Ureter (tissue), 1 donor: ENCODE data around the gene KIAA1328. TPM values are rescaled to one million over a fixed set of nuclear protein-coding genes. Genes with fewer than 3 reads are reported as not detected.
"Not testable (repeated sequence)": the region's sequence is repeated elsewhere in the genome, so short reads cannot be mapped to it uniquely, and the experiment has no call there.

Experiments
- DNase-seq: peaks from one replicate; pipeline ENCODE4 v3.0.0-alpha.2; 2020; ENCODE audit warnings: low spot score
- total RNA-seq: library from RNA; stranded (reverse); gene quantifications from one replicate; pipeline ENCODE4 v1.2.4, GENCODE V29; 2023
- donor health status: DM: yes; HTN: yes; CAD: no.

Gene KIAA1328
- total RNA-seq, 1 donor from 2014 or later = 19.0 TPM

DNA sequence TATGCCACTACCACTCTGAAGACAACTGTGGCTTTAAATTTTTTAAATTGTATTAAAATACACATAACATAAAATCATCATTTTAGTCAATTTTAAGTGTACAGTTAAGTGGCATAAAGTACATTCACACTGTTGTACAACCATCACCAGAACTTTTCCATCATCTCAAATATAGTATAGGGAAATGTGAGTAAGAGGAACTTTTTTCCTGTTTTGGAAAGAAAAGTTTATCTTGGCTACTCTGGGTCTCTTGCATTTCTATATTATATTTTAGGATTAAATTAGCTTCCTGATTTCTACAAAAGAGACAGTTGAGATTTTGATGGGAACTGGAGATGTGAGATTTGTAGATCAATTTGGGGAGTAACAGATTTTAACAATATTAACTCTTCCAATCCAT lies 3.4 kb upstream of the KIAA1328 start:
- no peak for DNase-seq

DNA sequence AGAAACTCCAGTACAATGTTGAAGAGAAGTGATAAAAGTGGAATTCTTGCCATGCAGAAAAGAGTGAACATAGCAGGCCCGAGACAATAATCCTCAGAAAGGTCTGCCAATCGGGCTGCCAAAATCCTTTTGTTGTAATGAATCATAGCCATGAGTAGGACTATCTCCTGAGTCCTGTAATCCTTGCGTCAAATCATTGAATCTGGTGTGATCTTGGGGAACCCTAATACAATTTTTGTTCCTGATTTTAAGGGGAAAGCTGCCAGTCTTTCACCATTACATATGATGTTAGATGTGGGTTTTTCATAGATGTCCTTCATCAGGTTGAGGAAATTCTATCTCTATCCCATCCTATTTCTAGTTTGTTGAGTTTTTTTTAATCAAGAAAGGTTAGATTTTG lies 2.4 kb upstream of the KIAA1328 start:
- no peak for DNase-seq

DNA sequence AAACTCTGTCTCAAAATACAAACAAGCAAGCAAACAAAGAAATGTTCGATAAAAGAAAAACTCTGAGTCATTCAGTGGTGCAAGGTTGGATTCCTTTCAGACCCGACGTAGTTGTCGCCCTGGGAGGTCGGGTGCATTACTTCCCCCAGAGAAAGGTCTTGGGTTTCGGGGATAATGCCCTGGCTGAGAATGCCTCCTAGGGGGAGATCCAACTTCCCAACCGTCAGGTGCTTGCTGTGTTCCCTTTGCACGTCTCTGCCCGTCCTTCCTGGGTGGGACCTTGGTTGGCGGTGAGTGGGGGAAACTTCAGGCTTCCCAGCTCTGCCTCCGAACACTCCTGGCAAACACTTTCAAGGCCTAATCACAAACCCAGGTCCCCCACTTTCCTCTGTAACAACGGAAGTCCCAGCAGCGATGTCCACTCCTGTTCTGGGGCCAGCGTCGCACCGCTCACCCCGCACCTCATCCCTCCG lies 734 bp upstream of the KIAA1328 start:
- DNase-seq = peak; percentile 50

DNA sequence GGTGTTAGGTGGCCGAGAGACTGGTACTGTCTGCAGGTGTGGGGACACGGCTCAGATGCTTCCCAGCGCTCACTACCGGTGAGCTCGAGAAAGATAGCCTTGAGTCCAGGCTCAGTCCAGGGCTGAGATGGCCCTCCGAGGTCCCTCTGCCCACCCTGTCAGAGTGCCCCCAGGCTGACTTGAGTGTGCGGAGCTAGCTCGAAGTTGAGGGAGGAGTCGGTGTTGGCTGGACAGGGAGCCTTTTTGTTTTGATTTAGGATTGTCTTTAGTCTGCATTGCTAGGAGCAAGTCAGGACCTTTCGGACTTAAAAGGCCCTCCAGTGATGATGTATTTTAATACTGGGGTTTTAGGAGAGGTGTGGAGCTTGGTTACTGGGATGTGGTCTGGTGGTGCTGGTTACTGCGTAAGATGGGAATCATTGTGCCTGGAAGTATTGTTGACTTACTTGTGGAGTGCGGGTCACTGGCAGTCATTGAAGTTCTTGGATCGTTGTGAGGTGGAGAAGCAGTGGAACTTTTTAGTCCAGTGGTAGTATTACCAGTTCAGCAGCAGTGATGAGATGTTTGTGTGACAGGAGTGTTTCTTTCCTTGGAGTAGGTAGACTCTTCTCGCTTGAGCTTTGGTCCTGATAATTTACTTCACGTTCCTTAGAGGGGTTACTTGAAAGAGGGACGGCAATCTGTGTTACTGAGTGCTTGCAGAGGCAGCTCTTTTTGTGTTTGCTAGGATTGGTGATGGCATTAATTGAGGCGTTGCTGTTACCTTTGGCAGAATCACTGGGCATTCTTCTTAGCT lies 633 bp downstream of the KIAA1328 start:
- DNase-seq = peak; percentile 45

DNA sequence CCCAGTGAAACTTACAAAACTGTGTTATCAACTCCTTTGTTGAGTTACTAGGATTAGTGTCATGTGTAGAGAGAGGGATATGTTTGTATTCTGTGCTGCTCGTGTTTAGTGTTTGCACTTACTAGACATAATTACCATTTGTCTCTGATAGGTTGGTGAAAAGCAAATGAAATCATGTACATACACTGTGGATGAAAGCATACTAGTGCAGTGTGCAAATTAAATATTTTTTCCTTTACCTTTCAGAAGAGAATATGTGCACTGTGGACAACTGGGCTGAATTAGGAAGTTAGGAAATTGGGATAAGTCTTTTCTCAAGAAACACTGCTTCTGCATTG lies 1.2 kb downstream of the KIAA1328 start:
- DNase-seq = no peak

DNA sequence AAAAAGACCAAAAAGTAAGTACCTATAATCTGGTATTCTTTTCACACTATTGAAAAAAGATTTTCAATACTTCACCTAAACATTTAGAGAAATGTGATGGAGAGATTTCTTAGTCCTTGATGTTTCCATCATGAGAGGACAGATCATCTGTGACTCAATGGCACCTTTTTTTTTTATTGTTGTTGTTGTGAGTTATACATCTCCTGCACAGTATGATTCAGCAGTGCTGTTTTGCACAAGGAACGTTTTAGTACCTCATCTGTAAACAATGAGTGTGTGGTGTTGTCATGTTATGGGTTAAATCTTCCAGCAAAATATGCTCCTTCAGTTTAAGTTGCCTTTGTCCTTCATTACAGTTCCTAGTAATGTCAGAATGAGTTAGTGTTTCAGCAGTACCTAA lies 2.2 kb downstream of the KIAA1328 start:
- DNase-seq = no peak

DNA sequence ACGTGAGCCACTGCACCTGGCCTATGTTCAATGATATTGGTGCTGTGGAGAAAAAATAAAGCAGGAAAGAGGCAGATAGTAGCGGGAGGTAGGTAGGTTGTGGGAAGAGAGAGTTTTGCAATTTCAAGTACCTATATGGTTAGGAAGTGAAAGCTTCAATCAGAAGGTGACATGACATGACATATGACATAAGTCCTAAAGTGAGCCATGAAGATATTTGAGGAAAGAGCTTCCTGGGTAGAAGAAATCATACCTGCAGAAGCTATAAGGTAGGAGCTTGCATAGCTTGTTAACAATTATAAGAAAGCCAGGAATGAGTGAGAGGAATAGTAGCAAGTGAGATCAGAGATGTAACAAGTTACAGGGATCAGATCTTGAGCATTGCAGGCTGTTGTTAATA lies 4.2 kb downstream of the KIAA1328 start:
- no peak for DNase-seq

DNA sequence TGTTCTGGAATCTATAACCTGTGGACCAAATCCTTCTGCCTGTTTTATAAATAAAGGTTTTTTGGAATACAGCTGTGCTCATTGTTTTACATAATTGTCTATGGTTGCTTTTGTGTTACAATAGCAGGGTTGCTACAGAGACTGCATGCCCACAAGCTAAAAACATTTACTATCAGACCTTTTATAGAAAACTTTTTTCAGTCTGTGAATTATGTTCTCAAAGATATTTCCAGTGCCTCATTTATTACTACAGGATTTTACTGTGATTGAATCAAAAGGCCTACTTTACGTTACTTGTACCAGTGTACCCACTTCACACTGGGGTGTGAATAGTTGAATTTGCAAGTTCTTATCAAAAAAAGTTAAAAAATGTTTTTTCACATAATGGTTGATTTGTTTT lies 7.0 kb downstream of the KIAA1328 start:
- DNase-seq = no peak

DNA sequence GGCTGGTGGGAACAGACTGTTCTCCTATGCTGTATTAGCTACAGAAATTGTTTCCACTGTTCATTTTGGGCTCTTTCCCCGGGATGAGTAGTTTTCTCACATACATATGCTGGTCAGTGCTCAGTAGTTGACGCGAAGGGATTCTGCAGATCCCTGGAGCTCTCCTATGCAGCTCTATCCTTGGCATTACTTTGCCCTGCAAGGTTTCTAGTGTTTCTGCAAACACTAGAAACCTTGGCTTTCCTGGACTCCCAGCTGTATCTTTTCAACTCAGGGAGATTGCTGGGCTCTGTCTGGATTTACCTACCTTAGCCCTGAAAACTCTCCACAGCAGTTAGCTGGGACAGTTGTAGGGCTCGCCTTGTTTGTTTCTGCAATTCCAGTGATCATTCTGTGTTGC lies 10.9 kb downstream of the KIAA1328 start:
- DNase-seq = no peak

DNA sequence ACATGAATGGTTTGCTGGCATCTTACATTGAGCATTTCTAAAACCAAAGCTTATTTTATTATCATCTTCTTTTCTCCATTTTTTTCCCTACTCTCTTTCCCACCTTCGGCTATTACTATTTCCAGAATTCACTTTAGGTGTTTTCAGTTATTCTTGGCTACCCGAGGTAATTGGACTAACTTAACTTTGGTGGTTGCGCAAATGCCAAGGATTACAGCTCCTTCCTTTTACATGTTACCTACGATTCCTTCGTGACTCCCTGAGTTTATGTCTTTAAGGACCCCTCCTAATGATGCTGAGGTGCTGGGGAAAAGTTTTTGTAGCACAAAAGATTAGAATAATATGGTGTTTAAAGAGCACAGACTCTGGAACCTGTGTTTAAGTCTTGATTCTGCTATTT lies 14.3 kb downstream of the KIAA1328 start:
- no peak for DNase-seq

DNA sequence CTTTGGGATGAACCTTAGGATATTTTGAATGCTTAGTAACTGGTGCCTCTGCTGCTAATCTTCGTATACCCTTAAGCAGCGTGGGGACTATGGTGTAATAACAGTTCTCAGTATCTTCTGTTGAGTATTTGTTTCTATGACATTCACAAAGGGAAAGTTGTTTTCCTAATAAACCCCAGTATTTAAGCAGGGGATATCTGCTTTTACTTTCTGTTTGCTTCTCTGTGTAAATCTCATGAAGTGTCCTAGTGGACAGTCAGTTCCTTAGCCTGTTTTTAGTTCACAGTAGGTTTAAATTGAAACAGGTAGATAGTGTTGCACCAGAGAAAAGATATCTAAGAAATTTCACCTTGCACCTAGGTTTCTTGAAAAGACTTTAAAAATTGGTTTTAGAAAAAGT lies 14.9 kb downstream of the KIAA1328 start:
- DNase-seq = no peak

DNA sequence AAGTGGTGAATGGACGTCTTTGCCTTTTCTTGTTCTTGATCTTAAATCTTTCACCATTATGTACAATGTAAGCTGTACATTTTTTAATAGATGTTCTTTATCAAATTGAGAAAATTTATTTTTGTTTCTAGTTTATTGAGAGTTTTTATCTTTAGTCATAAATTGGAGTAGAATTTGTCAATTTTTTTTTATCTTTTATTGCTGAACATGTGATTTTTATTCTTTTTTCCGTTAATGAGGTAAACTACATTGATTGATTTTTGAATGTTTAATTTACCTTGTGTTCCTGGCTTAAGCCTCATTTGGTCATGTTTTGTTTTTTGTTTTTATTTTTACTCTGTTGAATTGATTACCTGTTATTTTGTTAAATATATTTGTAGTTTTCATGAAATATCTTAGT lies 19.7 kb downstream of the KIAA1328 start:
- DNase-seq = no peak

DNA sequence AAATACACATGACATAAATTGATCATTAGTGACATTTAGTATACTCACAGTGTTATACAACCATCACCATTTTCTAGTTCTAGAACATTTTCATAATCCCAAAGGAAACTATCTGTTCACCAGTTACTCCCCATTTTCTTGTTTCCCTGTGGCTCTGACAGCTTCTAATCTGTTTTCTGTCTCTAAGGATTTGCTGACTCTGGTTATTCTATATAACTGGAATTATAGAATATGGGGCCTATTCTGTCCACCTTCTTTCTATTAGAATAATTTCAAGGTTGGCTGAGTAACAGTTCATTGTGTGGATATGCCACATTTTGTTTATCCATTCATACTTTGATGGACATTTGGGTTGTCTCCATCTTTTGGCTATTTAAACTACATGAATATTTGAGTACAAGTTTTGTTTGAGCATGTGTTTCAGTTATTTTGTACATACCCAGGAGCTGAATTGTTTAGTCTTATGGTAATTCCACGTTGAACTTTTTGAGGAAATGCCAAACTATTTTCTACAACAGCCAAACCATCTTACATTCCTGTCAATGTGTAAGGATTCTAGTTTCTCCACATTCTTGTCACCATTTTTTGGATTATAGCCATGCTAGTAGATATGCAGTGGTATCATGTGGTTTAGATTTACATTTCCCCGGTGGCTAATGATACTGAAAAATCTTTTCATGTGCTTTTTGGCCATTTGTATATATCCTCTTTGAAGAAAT lies 20.5 kb downstream of the KIAA1328 start:
- DNase-seq = no peak

DNA sequence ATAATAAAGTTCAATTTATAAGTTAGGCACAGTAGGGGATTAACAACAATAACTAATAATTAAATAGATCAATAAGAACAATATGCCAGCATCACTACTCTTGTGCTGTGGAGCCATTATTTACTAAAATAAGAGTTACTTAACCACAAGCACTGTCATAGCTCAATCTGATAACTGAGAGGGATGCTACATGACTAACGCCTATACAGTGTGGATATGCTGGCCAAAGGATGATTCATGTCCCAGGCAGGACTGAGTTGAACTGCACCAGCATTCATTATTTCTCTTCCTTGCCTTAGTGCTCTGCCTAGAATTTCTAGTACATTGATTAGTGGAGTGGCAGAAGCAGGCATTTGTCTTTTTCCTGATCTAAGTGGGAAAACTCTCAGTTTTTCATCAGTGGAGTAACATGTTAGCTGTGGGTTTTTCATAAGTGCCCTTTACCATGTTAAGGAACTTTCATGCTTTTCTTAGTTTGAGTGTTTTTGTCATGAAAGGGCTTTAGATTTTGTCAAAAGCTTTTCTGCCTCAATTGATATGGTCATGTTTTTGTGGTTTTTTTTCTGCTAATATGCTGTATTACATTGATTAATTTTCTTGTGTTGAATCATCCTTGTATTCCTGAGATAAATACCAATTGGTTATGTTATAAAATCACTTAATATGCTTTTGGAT lies 21.7 kb downstream of the KIAA1328 start:
- DNase-seq = no peak

DNA sequence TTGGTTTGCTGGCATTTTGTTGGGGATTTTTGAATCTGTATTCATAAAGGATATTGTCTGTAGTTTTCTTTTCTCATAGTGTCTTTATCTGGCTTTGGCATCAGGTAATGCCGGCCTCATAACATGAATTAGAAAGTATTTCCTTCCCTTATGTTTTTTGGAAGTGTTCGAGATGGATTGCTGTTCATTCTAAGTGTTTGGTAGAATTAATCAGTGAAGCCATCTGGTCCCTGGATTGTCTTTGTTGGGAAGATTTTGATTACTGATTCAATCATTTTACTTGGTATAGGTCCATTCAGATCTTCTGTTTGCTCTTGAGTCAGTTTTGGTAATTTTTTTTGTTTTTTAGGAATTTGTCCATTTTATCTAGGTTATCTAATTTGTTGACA lies 22.3 kb downstream of the KIAA1328 start:
- DNase-seq = no peak

DNA sequence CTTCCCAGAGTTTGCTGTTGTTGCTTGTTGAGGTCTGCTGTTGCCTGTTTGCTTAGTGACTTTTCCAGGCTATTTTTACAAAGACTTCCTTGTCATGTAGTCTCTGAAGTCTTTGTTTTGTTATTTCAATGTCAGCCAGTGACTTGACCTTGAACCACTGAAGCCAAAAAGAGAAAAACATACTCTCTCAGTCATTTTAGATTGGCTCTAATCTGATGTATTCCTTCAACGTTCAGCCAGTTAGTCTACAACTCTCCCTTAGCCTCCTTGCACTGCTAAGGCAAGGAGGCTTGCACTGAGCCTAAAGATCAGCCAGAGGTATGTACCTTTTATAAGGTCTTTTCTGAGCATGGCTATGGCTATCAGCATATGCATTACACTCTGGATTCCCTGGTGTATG lies 27.9 kb downstream of the KIAA1328 start:
- DNase-seq = no peak

DNA sequence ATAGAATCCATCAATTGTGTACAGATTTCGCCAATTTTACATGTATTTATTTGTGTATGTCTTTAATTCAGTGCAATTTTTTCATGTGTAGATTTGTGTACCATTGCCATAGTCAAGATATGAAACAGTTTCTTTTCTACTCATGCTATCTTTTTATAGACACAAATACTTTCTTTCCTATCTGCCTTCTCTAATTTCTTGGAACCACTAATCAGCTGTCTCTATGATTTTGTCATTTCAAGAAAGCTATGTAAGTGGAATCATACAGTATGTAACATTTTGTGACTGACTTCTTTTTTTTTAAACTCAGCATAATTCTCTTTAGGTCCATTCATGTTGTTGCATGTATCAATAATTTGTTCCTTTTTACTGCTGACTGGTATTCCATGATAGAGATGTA lies 33.3 kb downstream of the KIAA1328 start:
- DNase-seq = no peak

DNA sequence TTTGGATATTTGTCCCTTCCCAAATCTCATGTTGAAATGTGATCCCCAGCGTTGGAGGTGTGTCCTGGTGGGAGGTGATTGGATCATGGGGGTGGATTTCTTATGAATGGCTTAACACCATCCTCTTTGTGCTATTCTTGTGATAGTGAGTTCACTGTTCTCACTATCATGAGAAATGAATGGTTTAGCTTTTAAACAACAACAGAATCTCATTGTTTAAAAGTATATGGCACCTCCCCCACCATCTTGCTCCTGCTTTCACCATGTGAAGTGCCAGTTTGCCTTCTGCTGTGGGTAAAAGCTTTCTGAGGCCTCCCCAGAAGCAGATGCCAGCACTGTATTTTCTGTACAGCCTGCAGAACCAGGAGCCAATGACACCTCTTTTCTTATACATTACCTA lies 38.1 kb downstream of the KIAA1328 start:
- no peak for DNase-seq

DNA sequence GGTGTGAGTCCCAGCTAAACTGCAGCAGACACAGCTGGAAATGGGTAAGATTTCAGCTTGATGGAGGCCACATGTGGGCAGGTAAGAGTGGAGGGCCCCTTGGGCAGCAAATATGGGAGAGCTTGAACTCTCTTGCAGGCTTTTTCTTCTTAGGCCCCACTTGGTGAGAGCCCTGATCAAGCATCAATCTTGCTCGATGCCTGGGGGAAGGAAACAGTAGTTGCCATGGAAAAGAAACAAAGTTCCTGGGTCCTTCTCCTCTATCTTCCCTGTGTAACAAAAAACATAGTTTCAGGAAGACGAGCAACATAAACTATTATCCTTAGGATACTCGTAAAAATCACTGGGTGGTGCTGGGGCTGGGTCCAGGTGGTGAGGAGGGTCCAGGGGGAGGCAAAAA lies 42.9 kb downstream of the KIAA1328 start:
- DNase-seq = no peak

DNA sequence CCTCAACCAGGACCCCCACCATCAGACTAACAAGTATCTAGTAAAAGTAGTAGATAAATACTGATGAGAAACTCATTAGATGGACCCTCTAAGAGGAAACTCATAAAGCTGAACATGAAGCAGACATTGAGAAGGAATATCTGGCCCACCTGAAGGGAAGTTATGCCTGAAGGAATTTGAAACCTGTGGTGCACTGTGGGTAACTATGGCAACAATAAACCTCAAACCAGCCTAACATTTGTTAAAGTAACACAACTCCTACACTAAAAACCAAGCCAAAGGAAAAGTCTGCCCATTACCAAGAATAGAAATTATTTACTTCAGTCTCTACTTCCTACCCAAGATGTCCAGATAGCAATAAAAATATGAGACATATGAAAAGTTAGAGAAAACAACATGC lies 43.4 kb downstream of the KIAA1328 start:
- DNase-seq = no peak

DNA sequence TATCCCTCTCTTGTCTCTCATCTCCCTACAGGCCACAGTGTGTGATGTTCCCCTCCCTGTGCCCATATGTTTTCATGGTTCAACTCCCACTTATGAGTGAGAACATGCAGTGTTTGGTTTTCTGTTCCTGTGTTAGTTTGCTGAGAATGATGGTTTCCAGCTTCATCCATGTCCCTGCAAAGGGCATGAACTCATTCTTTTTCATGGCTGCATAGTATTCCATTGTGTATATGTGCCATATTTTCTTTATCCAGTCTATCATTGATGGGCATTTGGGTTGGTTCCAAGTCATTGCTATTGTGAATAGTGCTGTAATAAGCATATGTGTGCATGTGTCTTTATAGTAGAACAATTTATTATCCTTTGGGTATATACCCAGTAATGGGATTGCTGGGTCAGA lies 44.9 kb downstream of the KIAA1328 start:
- DNase-seq = not testable (repeated sequence)

DNA sequence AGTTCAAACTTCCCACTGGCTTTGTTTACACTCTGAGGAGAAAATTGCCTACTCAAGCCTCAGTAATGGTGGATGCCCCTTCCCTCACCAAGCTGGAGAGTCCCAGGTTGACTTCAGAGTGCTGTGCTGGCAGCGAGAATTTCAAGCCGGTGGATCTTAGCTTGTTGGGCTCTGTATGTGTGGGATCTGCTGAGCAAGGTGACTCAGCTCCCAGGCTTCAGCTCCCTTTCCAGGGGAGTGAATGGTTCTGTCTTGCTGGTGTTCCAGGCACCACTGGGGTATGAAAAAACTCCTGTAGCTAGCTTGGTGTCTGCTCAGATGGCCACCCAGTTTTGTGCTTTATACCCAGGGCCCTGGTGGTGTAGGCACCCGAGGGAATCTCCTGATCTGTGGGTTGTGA lies 50.9 kb downstream of the KIAA1328 start:
- not testable (repeated sequence) for DNase-seq

DNA sequence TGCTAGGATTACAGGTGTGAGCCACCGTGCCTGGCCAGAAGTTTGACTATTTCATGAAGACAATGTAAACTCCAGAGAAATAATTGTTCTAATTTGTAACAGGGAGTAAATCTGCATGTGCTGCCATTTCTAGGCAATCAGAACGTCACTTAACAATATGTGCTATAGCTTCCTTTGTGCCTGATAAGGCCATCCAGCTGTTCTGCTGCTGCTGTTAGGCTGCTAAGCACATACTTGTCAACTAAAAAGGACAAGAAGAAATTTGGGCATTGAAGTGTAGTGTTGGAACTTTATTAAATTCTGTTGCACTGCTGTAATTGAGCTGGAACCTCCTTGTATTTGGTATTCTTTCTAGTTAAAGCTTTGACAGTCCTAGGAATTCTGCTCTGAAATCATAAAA lies 57.1 kb downstream of the KIAA1328 start:
- DNase-seq = no peak
